Measurements from ENCODE around the gene CLSTN1. TPM values are rescaled to one million over a fixed set of nuclear protein-coding genes. Genes with fewer than 3 reads are reported as not detected.
A peak's percentile ranks its signal among the peaks of the same experiment; 100 is the strongest.

The CLSTN1 gene
- total and polyA plus RNA-seq, 10 of the 15 experiments (the other 5 are each of a cell fraction or from before 2014, with no cell fraction given): 2.7 to 64.4 (median 23.2) TPM

GRCh38 chr1:9687120-9687873 is 136.5 kb downstream of the CLSTN1 start (continued):
- TF ChIP-seq BCLAF1 (IDR thresholded peaks at IDR 0.05) (no peak), SPI1 (IDR thresholded peaks at IDR 0.05; ENCODE audit: borderline replicate concordance, insufficient read depth, low read depth, low read length) (peak; percentile 11; the same call in 1 of the 2 replicates), MTA3 (IDR thresholded peaks at IDR 0.05; ENCODE audit: borderline replicate concordance, low read length) (no peak; the same call in 1 of the 2 replicates), ZNF207 (IDR thresholded peaks at IDR 0.05; ENCODE audit: borderline replicate concordance) (no peak), TARDBP (IDR thresholded peaks at IDR 0.05; ENCODE audit: borderline replicate concordance) (no peak), RAD51 (IDR thresholded peaks at IDR 0.05) (no peak), CBX3 (IDR thresholded peaks at IDR 0.05; ENCODE audit: borderline replicate concordance, low read depth) (no peak), MTA2 (IDR thresholded peaks at IDR 0.05; ENCODE audit: low read depth) (0 out of 2 replicates have a peak, but pooled peaks have one; percentile 18), PBX3 (IDR thresholded peaks at IDR 0.05; ENCODE audit: insufficient replicate concordance, low read depth, low read length) (no peak)
- TF ChIP-seq, protein P1, sequence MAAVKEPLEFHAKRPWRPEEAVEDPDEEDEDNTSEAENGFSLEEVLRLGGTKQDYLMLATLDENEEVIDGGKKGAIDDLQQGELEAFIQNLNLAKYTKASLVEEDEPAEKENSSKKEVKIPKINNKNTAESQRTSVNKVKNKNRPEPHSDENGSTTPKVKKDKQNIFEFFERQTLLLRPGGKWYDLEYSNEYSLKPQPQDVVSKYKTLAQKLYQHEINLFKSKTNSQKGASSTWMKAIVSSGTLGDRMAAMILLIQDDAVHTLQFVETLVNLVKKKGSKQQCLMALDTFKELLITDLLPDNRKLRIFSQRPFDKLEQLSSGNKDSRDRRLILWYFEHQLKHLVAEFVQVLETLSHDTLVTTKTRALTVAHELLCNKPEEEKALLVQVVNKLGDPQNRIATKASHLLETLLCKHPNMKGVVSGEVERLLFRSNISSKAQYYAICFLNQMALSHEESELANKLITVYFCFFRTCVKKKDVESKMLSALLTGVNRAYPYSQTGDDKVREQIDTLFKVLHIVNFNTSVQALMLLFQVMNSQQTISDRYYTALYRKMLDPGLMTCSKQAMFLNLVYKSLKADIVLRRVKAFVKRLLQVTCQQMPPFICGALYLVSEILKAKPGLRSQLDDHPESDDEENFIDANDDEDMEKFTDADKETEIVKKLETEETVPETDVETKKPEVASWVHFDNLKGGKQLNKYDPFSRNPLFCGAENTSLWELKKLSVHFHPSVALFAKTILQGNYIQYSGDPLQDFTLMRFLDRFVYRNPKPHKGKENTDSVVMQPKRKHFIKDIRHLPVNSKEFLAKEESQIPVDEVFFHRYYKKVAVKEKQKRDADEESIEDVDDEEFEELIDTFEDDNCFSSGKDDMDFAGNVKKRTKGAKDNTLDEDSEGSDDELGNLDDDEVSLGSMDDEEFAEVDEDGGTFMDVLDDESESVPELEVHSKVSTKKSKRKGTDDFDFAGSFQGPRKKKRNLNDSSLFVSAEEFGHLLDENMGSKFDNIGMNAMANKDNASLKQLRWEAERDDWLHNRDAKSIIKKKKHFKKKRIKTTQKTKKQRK (IDR thresholded peaks at IDR 0.05; ENCODE audit: low read depth, low read length): no peak
